Measurements from ENCODE around the gene SUPT6H.
A peak's percentile ranks its signal among the peaks of the same experiment; 100 is the strongest.

SUPT6H gene

GRCh38 chr17:28700278-28700677 lies 38.3 kb downstream of the SUPT6H start:
- DNase-seq (ENCODE audit: low read depth in 3 of 3, low spot score in 1 of 3) = no peak

- DNase-seq (ENCODE audit: low read depth in 3 of 3, low spot score in 1 of 3) = no peak
These were observed 39.0 kb downstream of the SUPT6H start for GRCh38 chr17:28700830-28701492.

- DNase-seq (ENCODE audit: low read depth in 3 of 3, low spot score in 1 of 3) = no peak
These were observed 40.2 kb downstream of the SUPT6H start for GRCh38 chr17:28702026-28702751.

DNA sequence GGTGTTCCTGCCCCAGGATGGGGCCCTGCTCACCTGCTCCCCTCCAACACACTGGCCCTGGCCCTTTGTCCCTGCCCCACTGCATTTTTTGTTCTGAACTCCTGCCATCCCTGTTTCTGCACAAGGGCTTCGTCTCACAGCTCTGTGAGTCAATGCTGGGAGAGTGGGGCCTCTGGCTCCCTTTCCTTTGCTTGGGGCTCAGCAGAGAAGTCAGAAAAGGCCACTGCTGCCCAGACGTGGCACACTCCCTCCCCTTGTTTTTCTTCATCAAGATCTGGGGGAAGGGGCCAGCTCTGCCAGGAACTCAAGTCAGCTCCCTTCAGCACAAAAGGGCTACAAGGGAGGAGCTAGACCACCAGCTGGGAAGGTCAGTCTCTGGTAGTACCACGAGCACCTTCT lies 40.7 kb downstream of the SUPT6H start:
- DNase-seq (ENCODE audit: low read depth in 3 of 3, low spot score in 1 of 3) = no peak

DNA sequence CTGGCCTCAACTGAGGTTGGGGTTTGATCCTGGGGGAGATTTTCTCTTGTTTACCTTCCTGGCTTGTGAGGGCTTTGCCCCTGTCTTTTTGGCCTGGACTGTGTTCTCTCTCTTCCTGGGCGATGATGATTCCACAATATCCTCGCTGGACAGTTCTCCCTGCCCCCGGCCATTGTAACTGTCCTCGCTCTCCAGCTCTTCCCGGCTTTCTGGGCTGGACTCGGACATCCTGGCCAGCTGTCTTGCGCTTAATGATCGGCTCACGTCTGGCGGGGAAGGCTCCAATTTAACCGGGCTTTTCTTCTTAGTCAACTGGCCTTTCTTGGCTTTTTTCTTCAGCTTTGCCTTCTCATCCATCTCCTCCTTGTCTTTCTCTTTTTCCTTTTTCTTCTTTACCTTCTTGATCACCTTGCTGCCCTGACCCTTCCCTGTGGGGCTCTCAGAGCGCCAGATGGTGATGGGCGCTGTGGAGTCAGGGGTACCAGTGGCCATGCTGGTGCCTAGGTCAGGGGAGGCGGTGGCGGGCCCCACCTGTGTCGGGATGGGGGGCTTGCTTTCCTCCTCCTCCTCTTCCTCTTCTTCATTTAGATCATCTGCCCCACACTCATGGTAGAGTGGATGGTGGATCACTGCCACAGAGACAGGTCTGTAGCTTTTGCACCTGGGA lies 41.7 kb downstream of the SUPT6H start:
- DNase-seq (ENCODE audit: low read depth in 3 of 3, low spot score in 1 of 3) = no peak

- no peak for DNase-seq (ENCODE audit: low read depth in 3 of 3, low spot score in 1 of 3)
These were observed 42.3 kb downstream of the SUPT6H start for GRCh38 chr17:28704219-28704858.

DNA sequence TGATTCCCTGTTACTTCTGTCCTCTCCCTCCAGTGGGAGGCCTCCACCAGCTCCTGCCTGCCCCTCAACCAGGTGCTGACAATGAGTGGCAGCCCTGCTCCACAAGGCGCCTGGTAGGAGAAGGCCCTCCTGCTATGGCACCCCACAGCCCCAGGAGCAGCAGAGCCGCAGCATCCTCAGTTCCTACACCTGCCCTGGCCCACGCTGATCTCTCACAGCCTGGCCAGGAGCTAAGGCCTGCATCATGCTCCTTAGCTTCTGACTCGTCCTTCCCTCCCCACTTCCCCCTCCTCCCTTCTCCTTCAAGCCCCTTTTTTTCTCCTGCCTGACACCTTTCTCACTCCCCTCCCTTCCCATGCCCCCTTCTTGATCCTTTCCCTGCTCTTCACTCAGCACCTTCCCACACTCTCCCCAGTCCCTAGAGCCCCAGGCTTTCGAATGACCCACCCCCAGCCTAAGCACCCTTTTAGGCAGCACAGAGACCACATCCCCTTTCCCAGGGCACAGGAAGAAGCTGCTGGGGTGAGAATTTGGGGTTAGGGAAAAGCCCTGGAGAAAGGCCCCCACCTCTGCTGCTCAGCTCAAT lies 43.2 kb downstream of the SUPT6H start:
- DNase-seq (ENCODE audit: low read depth in 3 of 3, low spot score in 1 of 3) = no peak

GRCh38 chr17:28705728-28706334 lies 43.8 kb downstream of the SUPT6H start:
- DNase-seq (ENCODE audit: low read depth in 3 of 3, low spot score in 1 of 3) = no peak

DNA sequence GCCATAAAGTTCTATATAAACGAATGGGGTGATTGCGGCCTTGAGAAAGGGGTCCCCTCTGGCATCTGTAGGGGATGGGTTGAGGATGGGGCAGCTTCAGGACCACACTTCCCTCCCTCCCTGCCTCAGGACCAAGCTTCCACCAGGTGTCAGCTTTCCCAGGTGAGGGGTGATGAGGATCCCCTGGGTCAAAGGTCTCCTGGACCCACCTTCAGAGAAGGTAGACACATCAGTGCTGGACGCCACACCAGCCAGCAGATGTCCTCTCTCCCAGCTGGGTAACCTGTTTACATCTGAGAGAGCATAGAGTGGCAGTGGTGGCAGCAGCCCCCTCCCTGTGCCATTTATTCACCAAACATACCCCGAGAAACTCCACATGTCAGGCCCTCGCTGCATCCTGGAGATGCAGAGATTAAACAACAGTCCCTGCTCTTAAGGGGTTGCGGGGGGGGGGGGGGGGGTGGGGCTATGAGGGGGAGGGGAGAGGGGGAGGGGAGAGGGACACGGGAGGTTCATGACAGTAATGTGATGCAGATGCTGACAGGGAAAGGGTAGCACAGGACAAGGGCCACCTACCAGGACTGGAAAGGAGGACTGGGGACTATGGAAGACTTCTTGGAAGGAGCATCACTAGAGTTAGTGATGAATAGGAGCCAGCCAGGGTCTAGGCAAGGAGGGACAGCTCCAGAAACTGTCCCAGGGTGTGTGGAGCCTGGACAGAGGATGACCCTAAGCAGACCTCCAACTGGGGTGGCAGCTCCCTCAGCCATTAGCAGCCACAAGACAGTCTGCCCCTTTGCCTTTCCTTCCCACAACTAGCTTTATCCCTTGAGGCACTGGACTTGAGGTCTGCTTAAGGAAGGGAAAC lies 44.7 kb downstream of the SUPT6H start:
- DNase-seq (ENCODE audit: low read depth in 3 of 3, low spot score in 1 of 3) = no peak

- DNase-seq (ENCODE audit: low read depth in 3 of 3, low spot score in 1 of 3) = no peak
These were observed 45.3 kb downstream of the SUPT6H start for GRCh38 chr17:28707339-28707720.

DNA sequence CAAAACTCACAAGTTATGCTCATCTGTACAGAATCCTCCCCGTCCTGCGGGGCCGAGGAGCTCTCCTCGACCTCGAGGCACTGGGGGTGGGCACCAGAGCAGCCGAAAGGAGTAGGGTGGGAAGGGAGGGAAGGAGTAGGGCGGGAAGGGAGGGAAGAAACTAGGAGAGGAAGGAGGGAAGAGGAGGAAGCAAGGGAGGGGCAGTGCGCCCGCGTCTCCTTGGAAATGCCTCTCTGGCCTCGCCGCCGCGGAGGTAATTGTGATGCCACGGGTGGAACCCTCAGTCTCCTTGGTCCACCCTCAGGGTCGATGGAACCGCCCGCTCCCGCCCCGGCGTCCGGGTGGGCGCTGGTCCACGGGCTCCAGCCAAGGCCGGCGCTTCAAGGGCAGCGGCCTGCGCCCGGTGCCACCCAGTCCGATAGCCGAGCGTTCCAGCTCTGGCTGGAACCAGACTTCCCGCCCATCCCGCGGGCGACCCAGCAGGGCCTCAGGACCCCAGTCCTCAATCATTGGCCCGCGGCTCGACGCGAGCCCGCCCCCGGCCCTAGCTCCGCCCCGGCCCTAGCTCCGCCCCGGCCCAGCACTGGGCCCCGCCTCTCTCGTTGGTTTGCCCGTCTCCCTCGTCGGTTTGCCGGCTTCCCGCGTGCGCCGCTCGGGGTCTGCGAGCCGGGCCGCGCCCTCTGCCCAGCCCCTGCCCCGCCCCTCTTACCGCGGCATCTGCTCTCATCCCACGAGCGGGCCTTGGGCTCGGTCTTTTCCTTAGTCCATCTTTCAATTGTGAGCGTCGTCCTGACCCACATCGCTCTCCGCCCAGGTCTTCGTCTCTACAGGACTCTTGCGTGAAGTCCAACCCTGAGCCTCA lies 49.1 kb downstream of the SUPT6H start:
- peak; percentile 76 to 93 (median 80) for DNase-seq (ENCODE audit: low read depth in 3 of 3, low spot score in 1 of 3)

DNA sequence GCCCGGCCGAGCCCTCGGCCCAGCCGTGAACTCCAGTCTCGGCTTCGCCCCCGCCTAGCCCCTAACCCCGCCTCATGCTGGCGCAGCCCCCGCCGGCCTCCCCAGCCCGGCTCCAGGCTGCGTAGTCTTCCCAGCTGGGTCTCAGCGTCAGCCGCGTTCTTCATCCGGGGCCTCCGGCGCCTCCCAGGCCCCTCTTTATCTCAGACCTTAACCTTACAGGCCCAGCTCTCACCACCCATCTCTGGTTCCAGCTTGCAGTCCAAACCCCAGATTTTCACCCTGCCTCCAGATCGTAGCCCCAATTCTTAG lies 49.7 kb downstream of the SUPT6H start, which contains the start of gene PROCA1:
PROCA1 (minus strand) TSS at position 166 of the 309 bp plus-strand sequence. CDS start 228 bp downstream, outside the sequence.
- no peak for DNase-seq (ENCODE audit: low read depth in 3 of 3, low spot score in 1 of 3)

GRCh38 chr17:28712032-28712704 lies 50.2 kb downstream of the SUPT6H start:
- DNase-seq (ENCODE audit: low read depth in 3 of 3, low spot score in 1 of 3) = peak in 2 of 3 donors; percentile 37 to 57

DNA sequence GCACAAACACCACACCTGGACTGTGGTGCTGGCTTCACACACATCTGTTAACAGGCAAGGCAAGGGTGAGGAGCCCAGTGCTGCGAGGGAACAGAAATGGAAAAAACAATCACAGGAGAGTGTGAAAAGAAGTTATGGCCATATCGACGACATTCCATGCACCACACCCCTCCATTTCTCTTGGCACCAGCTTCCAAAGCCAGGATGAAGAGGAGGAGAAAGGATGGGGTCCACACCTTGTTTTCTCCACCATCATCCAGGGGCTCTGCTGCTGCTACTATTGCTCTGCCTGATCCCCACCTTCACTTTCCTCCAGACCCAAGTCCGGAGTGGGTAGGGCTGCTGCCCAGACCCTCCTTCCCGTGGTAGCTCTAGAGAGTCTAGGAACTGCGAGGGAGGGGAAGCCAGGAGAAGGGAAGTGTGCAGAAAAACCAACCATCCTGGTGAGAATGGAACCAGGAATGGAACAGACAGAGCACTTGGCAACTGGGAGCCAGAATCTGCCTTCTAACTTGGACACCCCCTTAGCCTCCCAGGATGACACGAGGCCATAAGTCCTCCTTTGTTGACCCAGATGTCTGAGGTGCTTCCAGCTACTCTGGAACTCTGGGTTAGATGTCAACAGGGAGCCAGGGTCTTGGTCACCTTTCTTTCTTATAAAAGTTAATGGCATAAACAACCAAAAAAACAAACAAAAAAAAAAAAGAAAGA lies 50.9 kb downstream of the SUPT6H start:
- no peak for DNase-seq (ENCODE audit: low read depth in 3 of 3, low spot score in 1 of 3)

DNA sequence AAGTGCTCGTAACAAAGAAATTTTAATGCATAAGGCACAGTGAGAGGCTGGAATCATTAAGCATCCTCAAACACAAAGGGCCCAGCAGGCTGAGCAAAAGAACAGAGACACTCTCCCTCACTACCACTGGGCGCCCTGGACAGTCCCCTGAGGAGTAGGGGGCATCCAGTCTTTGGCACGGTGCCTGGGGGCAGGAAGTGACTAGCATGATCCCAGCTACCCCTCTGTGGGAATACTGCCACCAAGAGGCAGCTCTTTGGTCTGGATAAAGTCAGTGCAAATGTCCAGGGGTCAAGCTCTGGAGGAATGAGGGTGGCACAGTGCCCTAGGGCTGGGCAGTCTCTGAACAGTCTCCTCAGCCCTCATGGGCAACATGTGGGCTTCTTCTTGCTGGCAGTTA lies 52.3 kb downstream of the SUPT6H start:
- DNase-seq (ENCODE audit: low read depth in 3 of 3, low spot score in 1 of 3) = no peak

DNA sequence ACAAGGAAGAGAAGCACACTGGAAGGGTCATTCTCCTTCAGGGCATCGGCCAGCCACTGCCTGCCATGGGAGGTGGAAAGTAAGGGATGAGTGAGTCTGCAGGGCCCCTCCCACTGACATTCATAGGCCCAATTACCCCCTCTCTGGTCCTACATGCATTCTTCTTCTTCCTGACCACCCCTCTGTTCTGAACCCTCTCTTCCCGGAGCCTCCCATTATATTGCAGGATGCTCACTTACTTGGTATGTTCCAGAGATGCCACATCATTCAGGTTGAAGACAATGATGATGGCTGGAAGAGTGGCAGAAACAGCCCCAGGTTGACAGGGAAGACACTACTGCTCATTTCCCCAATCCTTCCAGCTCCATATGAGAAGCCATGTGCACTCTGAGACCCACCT lies 53.2 kb downstream of the SUPT6H start:
- no peak for DNase-seq (ENCODE audit: low read depth in 3 of 3, low spot score in 1 of 3)

DNA sequence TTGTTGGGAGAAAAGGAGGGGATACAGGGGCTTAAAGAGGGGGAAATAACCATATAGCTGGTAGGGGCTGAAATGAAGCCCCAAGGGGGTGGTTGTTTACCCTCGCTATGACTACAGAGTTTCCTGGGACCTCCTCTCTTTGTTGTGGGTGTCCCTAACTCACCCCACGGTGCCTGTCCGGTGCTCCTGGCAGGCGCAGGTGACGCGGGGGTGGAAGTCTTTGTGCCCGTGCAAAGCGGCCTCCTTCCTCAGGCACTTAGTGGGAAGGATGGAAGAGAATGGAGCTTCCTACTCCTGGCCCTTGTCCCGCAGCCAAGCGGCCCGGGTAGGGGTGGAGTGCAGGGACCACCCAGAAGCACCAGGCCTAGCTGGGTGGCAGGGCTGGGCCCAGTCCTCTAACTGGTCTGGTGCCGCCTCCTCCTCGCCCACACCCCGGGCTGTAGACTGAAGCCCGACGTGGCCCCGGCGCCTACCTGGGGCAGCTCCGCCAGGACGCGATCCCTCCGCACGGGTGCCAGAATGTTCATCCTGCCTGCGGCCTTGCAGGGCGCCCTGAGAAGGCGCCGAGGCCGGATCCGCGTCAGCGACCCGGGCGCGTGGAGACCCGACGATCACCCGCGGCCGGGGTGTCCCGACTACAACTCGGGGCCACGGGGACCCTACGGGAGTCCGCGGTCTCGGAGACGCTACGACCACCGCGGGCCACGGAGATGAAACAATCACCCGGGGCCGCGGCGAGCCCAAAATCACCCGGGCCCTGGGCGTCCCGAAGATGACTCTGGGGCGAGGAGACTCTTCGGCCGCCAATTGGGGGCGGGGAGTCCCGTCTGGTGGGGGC lies 55.0 kb downstream of the SUPT6H start:
- no peak for DNase-seq (ENCODE audit: low read depth in 3 of 3, low spot score in 1 of 3)
